OCI-LY7 (cell line): ENCODE data around the gene DHCR24. TPM values are rescaled to one million over a fixed set of nuclear protein-coding genes. Genes with fewer than 3 reads are reported as not detected.

Experiments
- BruUV-seq: library from RNA; stranded (reverse); fragments of 400-500 nt; replicated peaks from 2 replicates; lab custom pipeline; 2021; lab: Mats Ljungman, UMichigan
- CTCF ChIA-PET: fragments of 300-600 bp; sonication (Branson Sonifier 250); formaldehyde crosslinking; loops from one replicate; lab custom pipeline; 2022; ENCODE audit warnings: antibody characterized with exemption; ENCODE audit not compliant: unreplicated experiment; lab: Charles Lee
- POLR2A ChIA-PET: fragments of 300-600 bp; sonication (Branson Sonifier 250); formaldehyde crosslinking; loops from one replicate; lab custom pipeline; 2022; ENCODE audit warnings: antibody characterized with exemption; lab: Charles Lee
- DNase-seq: peaks from one replicate; pipeline ENCODE4 v3.0.0-alpha.2; 2015; ENCODE audit warnings: low spot score
- H2AFZ ChIP-seq: fragments of 200-600 bp; sonication (generic), shearing (Covaris generic); 2 replicates; pipeline ENCODE4 v1.6.1; 2014; ENCODE audit warnings: mild to moderate bottlenecking, antibody characterized with exemption, low read length, moderate library complexity
- H3K27ac ChIP-seq: fragments of 200-600 bp; sonication (generic); 2 replicates; pipeline ENCODE4 v1.5.1; 2014; ENCODE audit warnings: mixed run types, low read depth, mild to moderate bottlenecking, moderate library complexity, low read length, inconsistent platforms; ENCODE audit not compliant: poor library complexity, severe bottlenecking
- H3K36me3 ChIP-seq: fragments of 200-600 bp; sonication (generic); 2 replicates; pipeline ENCODE4 v1.6.1; 2014; ENCODE audit warnings: mild to moderate bottlenecking, antibody characterized with exemption, low read length, moderate library complexity, mixed read lengths; ENCODE audit not compliant: insufficient read depth
- H3K4me1 ChIP-seq: fragments of 200-600 bp; sonication (generic); 2 replicates; pipeline ENCODE4 v1.5.1; 2014; ENCODE audit warnings: mild to moderate bottlenecking, low read length; ENCODE audit not compliant: insufficient read depth, poor library complexity, severe bottlenecking
- H3K4me2 ChIP-seq: fragments of 200-600 bp; sonication (generic); 2 replicates; pipeline ENCODE4 v1.6.1; 2014; ENCODE audit warnings: mild to moderate bottlenecking, low read length
- H3K4me3 ChIP-seq: fragments of 200-600 bp; sonication (generic); 2 replicates; pipeline ENCODE4 v1.5.1; 2014; ENCODE audit warnings: mild to moderate bottlenecking, low read depth, low read length; ENCODE audit not compliant: poor library complexity, severe bottlenecking
- H3K79me2 ChIP-seq: fragments of 200-600 bp; sonication (generic); 2 replicates; pipeline ENCODE4 v1.6.1; 2016; ENCODE audit warnings: low read depth, mild to moderate bottlenecking, low read length, moderate library complexity, mixed read lengths; ENCODE audit not compliant: insufficient read depth
- H3K9me2 ChIP-seq: fragments of 200-600 bp; sonication (generic); 2 replicates; pipeline ENCODE4 v1.6.1; 2016; ENCODE audit warnings: mild to moderate bottlenecking, low read length, mixed read lengths; ENCODE audit not compliant: insufficient read depth
- H3K9me3 ChIP-seq: fragments of 200-600 bp; sonication (generic); 2 replicates; pipeline ENCODE4 v1.6.1; 2014; ENCODE audit warnings: mild to moderate bottlenecking, mixed run types, low read length, mixed read lengths
- H4K20me1 ChIP-seq: fragments of 200-600 bp; sonication (generic); 2 replicates; pipeline ENCODE4 v1.6.1; 2014; ENCODE audit warnings: mild to moderate bottlenecking, antibody characterized with exemption, low read length, moderate library complexity, mixed read lengths; ENCODE audit not compliant: insufficient read depth
- CTCF ChIP-seq: fragments of 200-600 bp; sonication (generic); conservative IDR thresholded peaks from 2 replicates; pipeline ENCODE4 v1.5.1; 2014; ENCODE audit warnings: mild to moderate bottlenecking, antibody characterized with exemption, low read length, moderate library complexity, mixed read lengths
- EZH2phosphoT487 ChIP-seq: fragments of 200-600 bp; sonication (generic); IDR thresholded peaks from 2 replicates; pipeline ENCODE4 v1.6.1; 2018; ENCODE audit warnings: low read depth, borderline replicate concordance, mild to moderate bottlenecking, mixed run types, antibody characterized with exemption, low read length, moderate library complexity, mixed read lengths
- intact Hi-C: fragments of 100-400 bp; cut with micrococcal nuclease; formaldehyde crosslinking; loops from one replicate; pipeline ENCODE4 v1.10.0; 2022; ENCODE audit not compliant: unreplicated experiment
- total RNA-seq, 2 experiments: library from RNA; depleted of rRNA in 1 of 2; stranded (reverse); fragments of >200 nt in 1 of 2; shearing (Covaris generic) in 1 of 2; gene quantifications; 2 replicates each; pipeline ENCODE4 v1.2.3, GENCODE V29; 2014 to 2022

Gene DHCR24
- total RNA-seq, 2 experiments from 2014 or later: 45.7 to 93.6 TPM

DNA sequence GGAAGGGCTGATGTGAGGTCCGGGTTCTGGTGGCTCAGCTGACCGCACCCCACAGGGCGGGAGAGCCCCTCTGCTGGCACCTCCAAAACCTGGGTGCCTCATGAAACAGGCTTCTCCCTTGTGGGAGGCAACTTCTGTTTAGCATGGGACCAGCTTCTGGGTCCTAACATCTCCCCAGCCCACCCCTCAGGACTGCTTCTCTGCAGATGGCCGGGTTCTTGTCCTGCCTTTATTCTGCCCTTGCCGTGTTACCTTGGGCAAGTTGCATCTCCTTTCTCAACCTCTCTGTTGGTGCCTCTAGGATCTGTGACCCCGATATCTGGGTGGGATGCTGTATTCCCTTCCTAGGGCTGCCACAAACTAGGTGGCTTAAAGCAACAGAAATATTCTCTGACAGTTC, 70.9 kb downstream of the DHCR24 start:
- Histone ChIP-seq H3K36me3 (no peaks in the 10 kb centered on the region), H4K20me1 (no peaks in the 10 kb centered on the region), H3K4me3 (no peak overlapping the region), H3K9me3 (no peaks in the 10 kb centered on the region), H3K79me2 (no peaks in the 10 kb centered on the region), H3K4me2 (no peak overlapping the region), H3K9me2 (no peaks in the 10 kb centered on the region), H3K27ac (no peak overlapping the region), H3K4me1 (no peaks in the 10 kb centered on the region), H2AFZ (no peak overlapping the region)
- DNase-seq: no peak
- intact Hi-C loops: no loop called here
- no TSS peak for BruUV-seq
- CTCF ChIA-PET: no interaction called here
- no peak for TF ChIP-seq CTCF
- TF ChIP-seq EZH2phosphoT487: no peak
- POLR2A ChIA-PET: interaction anchor here (1.2 kb wide), 2 partner anchors 9 to 36 kb away, joined by 3 read pairs; no protein-coding TSS in a partner anchor

GRCh38 chr1:54815086-54815876, 71.7 kb downstream of the DHCR24 start:
- Histone ChIP-seq H3K27ac (no peak overlapping the region), H2AFZ (no peak overlapping the region), H3K9me3 (no peaks in the 10 kb centered on the region), H3K9me2 (no peaks in the 10 kb centered on the region), H4K20me1 (no peaks in the 10 kb centered on the region), H3K36me3 (no peaks in the 10 kb centered on the region), H3K4me1 (no peaks in the 10 kb centered on the region), H3K4me2 (no peak overlapping the region), H3K4me3 (no peak overlapping the region), H3K79me2 (no peaks in the 10 kb centered on the region)
- TF ChIP-seq CTCF (no peak), EZH2phosphoT487 (no peak)
- ChIA-PET POLR2A (interaction anchor here (0.7 to 1.2 kb wide), 3 partner anchors 8 to 36 kb away, joined by 3 read pairs; no protein-coding TSS in a partner anchor), CTCF (interaction anchor here (0.6 kb wide), 1 partner anchor 604 kb away, joined by 3 read pairs; no protein-coding TSS in a partner anchor)
- DNase-seq: no peak
- intact Hi-C loops: no loop called here
- no TSS peak for BruUV-seq

- ChIA-PET POLR2A (interaction anchor here (1.2 kb wide), 1 partner anchor 37 kb away, joined by 3 read pairs; no protein-coding TSS in a partner anchor), CTCF (interaction anchor here (0.6 kb wide), 1 partner anchor 603 kb away, joined by 3 read pairs; no protein-coding TSS in a partner anchor)
- no peaks in the 10 kb centered on the region for H3K79me2 ChIP-seq
- no peak for TF ChIP-seq CTCF
- TF ChIP-seq EZH2phosphoT487: no peak
- no peak overlapping the region for H3K4me2 ChIP-seq
- no peaks in the 10 kb centered on the region for H4K20me1 ChIP-seq
- DNase-seq: no peak
- no peaks in the 10 kb centered on the region for H3K9me2 ChIP-seq
- no peaks in the 10 kb centered on the region for H3K4me1 ChIP-seq
- H3K9me3 ChIP-seq: no peaks in the 10 kb centered on the region
- BruUV-seq: no TSS peak
- H3K4me3 ChIP-seq: no peak overlapping the region
- intact Hi-C loops: loop anchor here (5.0 kb wide), 1 partner anchor 317 kb away; no protein-coding TSS in a partner anchor
- no peak overlapping the region for H2AFZ ChIP-seq
- no peaks in the 10 kb centered on the region for H3K36me3 ChIP-seq
- H3K27ac ChIP-seq: no peak overlapping the region
These were observed 72.4 kb downstream of the DHCR24 start for GRCh38 chr1:54814571-54814970.
